ENCODE results near the gene LRRC25. TPM values are rescaled to one million over a fixed set of nuclear protein-coding genes. Genes with fewer than 3 reads are reported as not detected.
A peak's percentile ranks its signal among the peaks of the same experiment; 100 is the strongest.

Gene LRRC25
- total RNA-seq (2021) (not detected in 2 replicates), Bru-seq, nascent RNA (not detected), BruChase-seq, experiment 1, labeled RNA remaining after a 2-hour chase (percentile 8 among the genes with signal in this experiment), BruChase-seq, experiment 2, labeled RNA remaining after a 6-hour chase (not detected)
- long read RNA-seq, result 0 reads

DNA sequence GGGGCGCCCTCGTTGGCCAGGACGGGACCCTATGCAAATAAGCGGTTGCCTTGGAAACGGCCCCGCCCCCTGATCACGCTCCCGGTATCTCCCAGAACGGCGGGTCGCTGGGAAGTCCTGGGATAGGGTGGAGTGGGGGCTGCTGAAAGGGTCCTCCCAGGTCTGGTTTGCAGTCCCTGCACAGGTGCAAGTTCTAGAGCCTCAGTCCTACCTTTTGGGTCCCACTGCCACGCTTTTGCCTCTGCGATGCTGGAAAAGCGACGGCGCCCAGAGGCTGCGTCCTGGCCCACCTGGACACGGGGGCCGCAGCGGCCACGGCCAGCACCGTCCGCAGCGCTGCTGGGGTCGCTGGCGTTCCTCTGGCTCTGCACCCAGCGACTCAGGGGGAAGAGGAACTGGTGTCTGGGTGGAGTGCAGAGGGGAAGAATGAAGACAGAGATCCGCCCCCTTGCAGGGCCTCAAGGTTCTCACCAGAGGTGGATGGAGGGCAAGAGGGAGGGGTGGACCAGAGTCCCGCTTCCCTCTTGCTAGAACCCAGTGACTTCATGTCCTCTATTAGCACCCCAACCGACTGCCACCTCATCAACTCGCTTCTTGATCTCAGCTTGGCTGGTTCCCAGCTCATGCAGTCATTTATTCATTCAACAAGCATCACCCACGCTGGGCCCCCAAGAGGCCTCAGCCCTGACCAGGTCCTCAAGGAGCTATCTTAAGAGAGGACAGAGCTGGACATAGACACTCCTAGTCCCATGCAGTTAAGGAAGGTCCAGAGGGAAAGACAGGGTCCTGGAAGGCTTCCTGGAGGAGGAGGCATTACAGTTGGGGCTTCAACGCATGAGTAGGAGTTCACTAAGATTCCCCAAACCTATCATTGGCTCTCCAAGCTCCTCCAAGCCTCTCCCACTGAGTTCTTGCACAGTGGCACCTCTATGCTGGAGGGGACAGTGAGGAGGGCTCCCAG is at the start of gene LRRC25:
Gene LRRC25 (minus strand): TSS at position 381 of the 961 bp plus-strand sequence. CDS start 659 bp downstream, outside the sequence.
- POLR2A ChIA-PET (ENCODE audit: unreplicated experiment), result no interaction called here
- no peak for TF ChIP-seq EZH2 (IDR thresholded peaks at IDR 0.05; ENCODE audit: low read depth)
- TF ChIP-seq, protein P1, sequence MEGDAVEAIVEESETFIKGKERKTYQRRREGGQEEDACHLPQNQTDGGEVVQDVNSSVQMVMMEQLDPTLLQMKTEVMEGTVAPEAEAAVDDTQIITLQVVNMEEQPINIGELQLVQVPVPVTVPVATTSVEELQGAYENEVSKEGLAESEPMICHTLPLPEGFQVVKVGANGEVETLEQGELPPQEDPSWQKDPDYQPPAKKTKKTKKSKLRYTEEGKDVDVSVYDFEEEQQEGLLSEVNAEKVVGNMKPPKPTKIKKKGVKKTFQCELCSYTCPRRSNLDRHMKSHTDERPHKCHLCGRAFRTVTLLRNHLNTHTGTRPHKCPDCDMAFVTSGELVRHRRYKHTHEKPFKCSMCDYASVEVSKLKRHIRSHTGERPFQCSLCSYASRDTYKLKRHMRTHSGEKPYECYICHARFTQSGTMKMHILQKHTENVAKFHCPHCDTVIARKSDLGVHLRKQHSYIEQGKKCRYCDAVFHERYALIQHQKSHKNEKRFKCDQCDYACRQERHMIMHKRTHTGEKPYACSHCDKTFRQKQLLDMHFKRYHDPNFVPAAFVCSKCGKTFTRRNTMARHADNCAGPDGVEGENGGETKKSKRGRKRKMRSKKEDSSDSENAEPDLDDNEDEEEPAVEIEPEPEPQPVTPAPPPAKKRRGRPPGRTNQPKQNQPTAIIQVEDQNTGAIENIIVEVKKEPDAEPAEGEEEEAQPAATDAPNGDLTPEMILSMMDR (conservative IDR thresholded peaks at IDR 0.05), result no peak
- H3K36me3 ChIP-seq (ENCODE audit: low read depth), result no peaks in the 10 kb centered on the region
- H3K27me3 ChIP-seq (ENCODE audit: insufficient read depth, low read depth), result no peaks in the 10 kb centered on the region
- no peak for DNase-seq
- H3K27ac ChIP-seq, result no peak within 1 kb of the TSS
- H3K9me3 ChIP-seq (ENCODE audit: insufficient read depth, low read depth), result no peaks in the 10 kb centered on the region
- H3K9me2 ChIP-seq (ENCODE audit: insufficient read depth), result no peaks in the 10 kb centered on the region
- no TSS peak for BruUV-seq (replicated peaks)
- H3K79me2 ChIP-seq (ENCODE audit: low read depth), result no peaks in the 10 kb centered on the region
- CTCF ChIA-PET, result no interaction called here
- H3K4me1 ChIP-seq (replicated peaks; ENCODE audit: insufficient read depth), result peaks cover 25% of the 10 kb centered on the region
- H4K20me1 ChIP-seq (ENCODE audit: insufficient read depth), result no peaks in the 10 kb centered on the region
- H3K4me2 ChIP-seq, result no peak within 1 kb of the TSS
- no peak within 1 kb of the TSS for H3K4me3 ChIP-seq
- intact Hi-C loops (cut with micrococcal nuclease; ENCODE audit: unreplicated experiment), result no loop called here
- H3F3A ChIP-seq (ENCODE audit: insufficient read depth, low read depth), result peaks cover 32% of the 10 kb centered on the region; the same call in 1 of the 2 replicates
- H2AFZ ChIP-seq, result no peak within 1 kb of the TSS

DNA sequence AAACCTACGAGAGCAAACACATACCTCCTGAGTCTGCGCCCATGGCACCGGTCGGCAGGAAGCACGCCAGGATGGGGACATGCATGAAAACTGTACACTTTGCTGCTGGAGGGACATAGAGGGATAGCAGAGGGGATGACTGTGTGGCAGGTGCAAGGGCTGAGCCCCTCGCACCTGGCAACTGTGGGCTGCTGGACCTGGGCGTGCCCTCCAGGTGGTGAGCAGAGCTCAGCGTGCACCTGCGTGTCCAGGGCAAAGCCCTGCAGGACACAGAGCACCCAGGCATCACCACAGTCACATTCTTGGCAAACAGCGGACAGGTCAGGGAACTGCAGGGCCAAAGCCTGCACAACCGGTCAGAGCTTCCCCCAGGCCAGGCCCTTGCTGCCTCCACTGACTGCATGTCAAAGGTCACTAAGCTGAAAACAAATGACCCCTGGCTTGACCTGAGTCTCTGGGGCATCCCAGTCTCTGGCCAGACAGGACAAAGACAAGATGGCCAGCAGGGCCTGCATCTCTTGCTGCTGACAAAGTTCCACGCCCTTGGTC is 49.5 kb upstream of the LRRC25 start:
- H3K4me1 ChIP-seq (replicated peaks; ENCODE audit: insufficient read depth), result peaks cover 30% of the 10 kb centered on the region
- peak; percentile 50 to 82 for DNase-seq
- no peak overlapping the region for H3K4me3 ChIP-seq
- no peaks in the 10 kb centered on the region for H3K9me3 ChIP-seq (ENCODE audit: insufficient read depth, low read depth)
- peaks cover 25% of the 10 kb centered on the region for H3F3A ChIP-seq (ENCODE audit: insufficient read depth, low read depth)
- POLR2A ChIA-PET (ENCODE audit: unreplicated experiment), result interaction anchor here (0.6 kb wide), 1 partner anchor 13 kb away, joined by 4 read pairs; no protein-coding TSS in a partner anchor
- H3K9me2 ChIP-seq (ENCODE audit: insufficient read depth), result no peaks in the 10 kb centered on the region
- no peaks in the 10 kb centered on the region for H3K27me3 ChIP-seq (ENCODE audit: insufficient read depth, low read depth)
- intact Hi-C loops (cut with micrococcal nuclease; ENCODE audit: unreplicated experiment), result no loop called here
- TF ChIP-seq, protein P1 (conservative IDR thresholded peaks at IDR 0.05), result no peak; the same call in 1 of the 2 replicates
- no peak for TF ChIP-seq EZH2 (IDR thresholded peaks at IDR 0.05; ENCODE audit: low read depth)
- H3K27ac ChIP-seq, result no peak overlapping the region
- CTCF ChIA-PET, result interaction anchor here (0.5 kb wide), 1 partner anchor 35 kb away, joined by 3 read pairs; no protein-coding TSS in a partner anchor
- peak overlapping the region; percentile 35 for H3K4me2 ChIP-seq
- H3K36me3 ChIP-seq (ENCODE audit: low read depth), result peaks cover 7% of the 10 kb centered on the region; the same call in 1 of the 2 replicates
- no peak overlapping the region for H2AFZ ChIP-seq
- H3K79me2 ChIP-seq (ENCODE audit: low read depth), result no peaks in the 10 kb centered on the region
- no TSS peak for BruUV-seq (replicated peaks)
- H4K20me1 ChIP-seq (ENCODE audit: insufficient read depth), result peaks cover 29% of the 10 kb centered on the region

DNA sequence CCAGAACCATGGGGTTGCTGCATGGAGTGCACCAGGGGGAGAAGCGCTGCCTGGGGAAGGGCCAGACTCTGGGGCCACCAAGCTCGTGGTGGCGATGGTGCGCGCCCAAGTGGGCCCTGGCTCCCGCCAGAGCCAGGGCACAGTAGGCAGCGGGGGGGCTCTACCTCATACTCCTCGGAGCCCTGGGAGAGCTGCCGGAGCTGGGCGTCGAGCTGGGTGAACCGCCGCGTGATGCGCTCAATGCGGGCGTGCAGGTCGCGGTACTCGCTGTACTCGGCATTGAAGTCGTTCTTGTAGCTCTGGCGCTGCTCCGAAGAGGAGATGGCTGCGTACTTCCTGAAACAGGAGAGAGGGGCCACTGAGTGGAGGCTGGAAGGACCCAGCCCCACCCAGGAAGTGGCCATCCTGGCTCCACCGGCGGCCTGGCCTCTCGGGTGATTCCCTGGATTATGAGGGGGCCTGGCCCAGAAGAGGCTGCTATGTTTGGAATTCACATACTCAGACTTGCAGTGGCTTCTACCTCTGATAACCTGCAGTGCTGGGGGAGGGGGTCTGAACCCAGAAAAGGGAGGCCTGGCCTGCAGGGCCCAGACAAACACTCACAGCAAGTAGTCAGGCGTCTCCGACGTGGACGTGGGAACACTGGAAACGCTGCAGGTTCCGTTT is 48.9 kb upstream of the LRRC25 start:
- Histone ChIP-seq H2AFZ (no peak overlapping the region), H3F3A (ENCODE audit: insufficient read depth, low read depth) (peaks cover 31% of the 10 kb centered on the region), H3K27me3 (ENCODE audit: insufficient read depth, low read depth) (no peaks in the 10 kb centered on the region), H3K4me1 (replicated peaks; ENCODE audit: insufficient read depth) (peaks cover 30% of the 10 kb centered on the region), H3K4me2 (peak overlapping the region; percentile 35), H3K36me3 (ENCODE audit: low read depth) (peaks cover 7% of the 10 kb centered on the region; the same call in 1 of the 2 replicates), H3K4me3 (no peak overlapping the region), H3K27ac (no peak overlapping the region), H4K20me1 (ENCODE audit: insufficient read depth) (peaks cover 23% of the 10 kb centered on the region), H3K9me3 (ENCODE audit: insufficient read depth, low read depth) (no peaks in the 10 kb centered on the region), H3K9me2 (ENCODE audit: insufficient read depth) (no peaks in the 10 kb centered on the region), H3K79me2 (ENCODE audit: low read depth) (no peaks in the 10 kb centered on the region)
- no peak for DNase-seq
- BruUV-seq (replicated peaks), result no TSS peak
- intact Hi-C loops (cut with micrococcal nuclease; ENCODE audit: unreplicated experiment), result no loop called here
- CTCF ChIA-PET, result interaction anchor here (0.5 kb wide), 1 partner anchor 36 kb away, joined by 3 read pairs; no protein-coding TSS in a partner anchor
- POLR2A ChIA-PET (ENCODE audit: unreplicated experiment), result no interaction called here
- TF ChIP-seq, protein P1 (conservative IDR thresholded peaks at IDR 0.05), result no peak
- no peak for TF ChIP-seq EZH2 (IDR thresholded peaks at IDR 0.05; ENCODE audit: low read depth)
